K562 (cell line): Measurements from ENCODE around the gene CYP2C18.

Experiments
- BHLHE40 ChIP-seq: IDR thresholded peaks from 2 replicates; pipeline ENCODE4 v1.6.1; 2011; ENCODE audit warnings: low read length, improper control_type of control experiment
- CTCF ChIP-seq, 3 experiments: IDR thresholded peaks in 2 of 3; conservative IDR thresholded peaks in 1 of 3; 2 replicates each; pipeline ENCODE4 v1.5.1; 2011 to 2012; ENCODE audit warnings: low read length in 3 of 3, mild to moderate bottlenecking in 3 of 3, control low read depth in 2 of 3, improper control_type of control experiment in 1 of 3, inconsistent platforms in 1 of 3, low read depth in 1 of 3, mixed read lengths in 1 of 3, moderate library complexity in 1 of 3; ENCODE audit not compliant: insufficient read depth in 2 of 3
- HEY1 ChIP-seq: fragments of 250-450 bp; sonication (Bioruptor Pico); IDR thresholded peaks from 2 replicates; pipeline ENCODE4 v1.5.0; 2020; ENCODE audit warnings: mild to moderate bottlenecking, moderate library complexity, borderline replicate concordance
- PRDM10 ChIP-seq: fragments of 450-650 bp; IDR thresholded peaks from 2 replicates; pipeline ENCODE4 v1.6.1; 2018; ENCODE audit not compliant: partially characterized antibody
- REST ChIP-seq, 2 experiments: fragments of 450-650 bp; formaldehyde crosslinking in 1 of 2; IDR thresholded peaks; 2 replicates each; pipeline versions ENCODE4 v1.4.0 to v1.6.1; 2014 to 2020; ENCODE audit warnings: mild to moderate bottlenecking in 2 of 2, borderline replicate concordance in 1 of 2, low read depth in 1 of 2
- SREBF2 ChIP-seq: sonication (generic); formaldehyde crosslinking; IDR thresholded peaks from 2 replicates; pipeline ENCODE4 v1.4.0; 2020; ENCODE audit warnings: mild to moderate bottlenecking, missing genetic modification reagents
- U2AF1 ChIP-seq: fragments of 200-400 bp; formaldehyde crosslinking; optimal IDR thresholded peaks from 2 replicates; pipeline ENCODE3; 2017; ENCODE audit warnings: mild to moderate bottlenecking, low read depth, low read length, moderate library complexity
- ZNF175 ChIP-seq: fragments of 200-800 bp; sonication (Bioruptor generic); IDR thresholded peaks from 2 replicates; pipeline ENCODE4 v1.6.1; 2016; ENCODE audit warnings: low read depth, mild to moderate bottlenecking, missing genetic modification characterization, missing compliant biosample characterization

GRCh38 chr10:94683214-94684054, at the start of gene CYP2C18:
- no peak for TF ChIP-seq REST (IDR thresholded peaks at IDR 0.05; ENCODE audit: borderline replicate concordance)
- no peak for TF ChIP-seq REST (CRISPR knock-in tag; IDR thresholded peaks at IDR 0.05; ENCODE audit: low read depth)
- no peak for TF ChIP-seq SREBF2 (CRISPR knock-in tag)
- no peak for TF ChIP-seq CTCF (IDR thresholded peaks at IDR 0.05 in 2 of 3, conservative IDR thresholded peaks at IDR 0.05 in 1 of 3; ENCODE audit: insufficient read depth in 2 of 3, low read depth in 1 of 3, low read length in 3 of 3)
- no peak for TF ChIP-seq ZNF175 (CRISPR knock-in tag)
- no peak for TF ChIP-seq BHLHE40
- TF ChIP-seq PRDM10 = no peak
- TF ChIP-seq U2AF1 = no peak
- TF ChIP-seq HEY1 = no peak
